ENCODE measurements around the gene IL37. TPM values are rescaled to one million over a fixed set of nuclear protein-coding genes. Genes with fewer than 3 reads are reported as not detected.

IL37 gene
- total and polyA plus RNA-seq, 4 donors: 1.4 TPM; not detected in 3

DNA sequence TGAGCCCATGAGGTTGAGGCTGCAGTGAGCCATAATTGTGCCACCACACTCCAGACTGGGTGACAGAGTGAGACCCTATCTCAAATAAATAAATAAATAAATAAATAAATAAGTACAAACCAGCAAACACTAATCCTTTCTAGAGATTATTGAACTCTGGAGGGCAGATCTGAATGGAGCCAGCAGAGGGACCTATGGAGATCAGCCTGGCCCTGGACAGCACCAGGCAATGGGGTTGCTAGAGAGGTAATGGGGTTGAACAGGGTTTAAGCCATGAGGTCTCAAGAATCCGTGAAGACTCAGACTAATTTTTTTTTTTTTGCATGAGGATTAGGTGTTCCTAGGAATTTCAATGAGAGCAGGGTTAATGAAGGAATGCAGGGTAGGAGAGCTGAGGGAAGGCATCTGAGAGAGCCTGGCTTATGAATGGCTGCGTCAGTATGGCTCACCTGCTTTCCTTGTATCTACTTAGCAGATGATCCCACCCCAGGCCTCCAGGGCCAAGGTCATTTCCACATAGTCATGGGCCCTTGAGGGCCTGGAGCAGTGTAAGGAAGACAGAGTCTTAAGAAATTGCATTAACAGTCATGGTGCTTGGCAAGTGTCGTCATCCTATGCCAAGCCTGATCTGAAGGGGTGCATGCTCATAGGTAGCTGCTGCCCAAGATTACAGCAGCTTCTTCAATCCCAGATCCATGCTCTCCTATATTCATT is 34.6 kb upstream of the IL37 start:
- H3K4me3 ChIP-seq: no peak overlapping the region
- ATAC-seq (ENCODE audit: insufficient read depth, low FRiP score) (no peak), DNase-seq (no peak)
- H3K36me3 ChIP-seq (ENCODE audit: control insufficient read depth in 4 of 4, insufficient read depth in 4 of 4, low read length in 4 of 4): no peaks in the 10 kb centered on the region
- TF ChIP-seq, protein P1, sequence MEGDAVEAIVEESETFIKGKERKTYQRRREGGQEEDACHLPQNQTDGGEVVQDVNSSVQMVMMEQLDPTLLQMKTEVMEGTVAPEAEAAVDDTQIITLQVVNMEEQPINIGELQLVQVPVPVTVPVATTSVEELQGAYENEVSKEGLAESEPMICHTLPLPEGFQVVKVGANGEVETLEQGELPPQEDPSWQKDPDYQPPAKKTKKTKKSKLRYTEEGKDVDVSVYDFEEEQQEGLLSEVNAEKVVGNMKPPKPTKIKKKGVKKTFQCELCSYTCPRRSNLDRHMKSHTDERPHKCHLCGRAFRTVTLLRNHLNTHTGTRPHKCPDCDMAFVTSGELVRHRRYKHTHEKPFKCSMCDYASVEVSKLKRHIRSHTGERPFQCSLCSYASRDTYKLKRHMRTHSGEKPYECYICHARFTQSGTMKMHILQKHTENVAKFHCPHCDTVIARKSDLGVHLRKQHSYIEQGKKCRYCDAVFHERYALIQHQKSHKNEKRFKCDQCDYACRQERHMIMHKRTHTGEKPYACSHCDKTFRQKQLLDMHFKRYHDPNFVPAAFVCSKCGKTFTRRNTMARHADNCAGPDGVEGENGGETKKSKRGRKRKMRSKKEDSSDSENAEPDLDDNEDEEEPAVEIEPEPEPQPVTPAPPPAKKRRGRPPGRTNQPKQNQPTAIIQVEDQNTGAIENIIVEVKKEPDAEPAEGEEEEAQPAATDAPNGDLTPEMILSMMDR (IDR thresholded peaks at IDR 0.05; ENCODE audit: control extremely low read depth, extremely low read depth): no peak
- H3K4me1 ChIP-seq (ENCODE audit: control insufficient read depth in 5 of 5, insufficient read depth in 5 of 5, low read length in 5 of 5): no peaks in the 10 kb centered on the region
- 94 to 97% methylated on average over 3 of the region's 3 CpGs for WGBS, 2 donors
- no peak overlapping the region for H3K27ac ChIP-seq (ENCODE audit: low read depth in 1 of 2, low read length in 1 of 2)
- no peak overlapping the region for H3K9ac ChIP-seq (ENCODE audit: insufficient read depth in 1 of 2, low read length in 2 of 2)
- no peaks in the 10 kb centered on the region for H3K9me3 ChIP-seq (ENCODE audit: control insufficient read depth in 4 of 4, insufficient read depth in 3 of 4, low read length in 3 of 4)
- H3K27me3 ChIP-seq (ENCODE audit: control insufficient read depth in 3 of 3, insufficient read depth in 3 of 3, low read length in 2 of 3): no peaks in the 10 kb centered on the region

DNA sequence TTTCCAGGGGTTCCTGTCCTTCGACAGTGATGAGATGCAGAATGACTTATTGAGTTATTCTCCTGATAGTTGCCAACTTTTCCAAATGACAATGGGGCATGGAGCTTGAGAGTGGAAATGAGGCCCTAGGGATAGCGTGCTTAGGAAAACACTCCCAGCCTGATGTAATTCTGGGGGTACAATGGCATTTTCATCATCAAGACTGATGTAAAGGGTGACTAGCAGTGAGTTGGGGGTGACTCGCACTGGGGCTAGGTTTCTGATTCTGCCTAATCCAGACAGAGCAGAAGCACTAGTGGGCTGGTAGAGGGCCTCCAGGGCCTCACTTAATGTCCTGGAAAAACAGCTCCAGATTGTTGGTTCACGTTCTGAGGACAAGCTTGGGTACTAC is 34.0 kb upstream of the IL37 start:
- H3K9ac ChIP-seq (ENCODE audit: insufficient read depth in 1 of 2, low read length in 2 of 2): no peak overlapping the region
- H3K27me3 ChIP-seq (ENCODE audit: control insufficient read depth in 3 of 3, insufficient read depth in 3 of 3, low read length in 2 of 3): no peaks in the 10 kb centered on the region
- H3K36me3 ChIP-seq (ENCODE audit: control insufficient read depth in 4 of 4, insufficient read depth in 4 of 4, low read length in 4 of 4): no peaks in the 10 kb centered on the region
- H3K4me1 ChIP-seq (ENCODE audit: control insufficient read depth in 5 of 5, insufficient read depth in 5 of 5, low read length in 5 of 5): no peaks in the 10 kb centered on the region
- 91 to 92% methylated on average over 4 of the region's 4 CpGs for WGBS, 2 donors
- DNase-seq (no peak), ATAC-seq (ENCODE audit: insufficient read depth, low FRiP score) (no peak)
- no peaks in the 10 kb centered on the region for H3K9me3 ChIP-seq (ENCODE audit: control insufficient read depth in 4 of 4, insufficient read depth in 3 of 4, low read length in 3 of 4)
- no peak overlapping the region for H3K4me3 ChIP-seq
- H3K27ac ChIP-seq (ENCODE audit: low read depth in 1 of 2, low read length in 1 of 2): no peak overlapping the region
- TF ChIP-seq, protein P1 (IDR thresholded peaks at IDR 0.05; ENCODE audit: control extremely low read depth, extremely low read depth): no peak

DNA sequence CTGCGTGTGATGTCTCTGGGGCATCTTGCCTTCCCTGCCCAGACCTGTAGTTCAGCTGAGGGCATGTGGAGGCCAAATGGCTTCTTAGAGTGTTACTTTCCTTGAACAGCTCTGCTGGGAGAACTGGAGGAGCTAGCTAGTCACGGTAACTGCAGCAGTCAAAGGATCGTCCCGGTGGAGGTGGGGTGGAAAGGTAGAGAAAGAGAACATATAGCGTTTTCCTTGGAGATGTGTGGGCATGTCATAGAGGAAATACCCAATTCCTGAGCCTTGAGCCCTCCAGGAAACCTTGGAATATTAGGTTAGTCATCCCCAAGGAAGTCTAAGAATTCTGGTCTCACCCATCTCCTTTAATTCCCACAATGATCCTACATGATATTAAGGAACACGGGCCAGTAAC is 33.5 kb upstream of the IL37 start:
- Histone ChIP-seq H3K27ac (ENCODE audit: low read depth in 1 of 2, low read length in 1 of 2) (no peak overlapping the region), H3K4me3 (no peak overlapping the region), H3K36me3 (ENCODE audit: control insufficient read depth in 4 of 4, insufficient read depth in 4 of 4, low read length in 4 of 4) (no peaks in the 10 kb centered on the region), H3K27me3 (ENCODE audit: control insufficient read depth in 3 of 3, insufficient read depth in 3 of 3, low read length in 2 of 3) (no peaks in the 10 kb centered on the region), H3K9ac (ENCODE audit: insufficient read depth in 1 of 2, low read length in 2 of 2) (no peak overlapping the region), H3K4me1 (ENCODE audit: control insufficient read depth in 5 of 5, insufficient read depth in 5 of 5, low read length in 5 of 5) (no peaks in the 10 kb centered on the region), H3K9me3 (ENCODE audit: control insufficient read depth in 4 of 4, insufficient read depth in 3 of 4, low read length in 3 of 4) (no peaks in the 10 kb centered on the region)
- ATAC-seq (ENCODE audit: insufficient read depth, low FRiP score) (no peak), DNase-seq (no peak)
- 96 to 98% methylated on average over 6 of the region's 6 CpGs for WGBS, 2 donors
- TF ChIP-seq, protein P1 (IDR thresholded peaks at IDR 0.05; ENCODE audit: control extremely low read depth, extremely low read depth): no peak
